K562 (cell line): ENCODE data around the gene ZFP62. TPM values are rescaled to one million over a fixed set of nuclear protein-coding genes. Genes with fewer than 3 reads are reported as not detected.

Experiments
- CEBPB ChIP-seq: fragments of 450-650 bp; IDR thresholded peaks from 2 replicates; pipeline ENCODE4 v1.6.1; 2016; ENCODE audit warnings: missing genetic modification characterization, missing compliant biosample characterization
- DDX20 ChIP-seq: fragments of 450-650 bp; IDR thresholded peaks from 2 replicates; pipeline ENCODE4 v1.6.1; 2016; ENCODE audit warnings: missing genetic modification characterization, low read depth, mild to moderate bottlenecking, missing compliant biosample characterization, moderate library complexity
- FIP1L1 ChIP-seq: fragments of 200-400 bp; formaldehyde crosslinking; IDR thresholded peaks from 2 replicates; pipeline ENCODE4 v1.6.1; 2018; ENCODE audit warnings: mild to moderate bottlenecking, low read depth, low read length; ENCODE audit not compliant: poor library complexity, severe bottlenecking
- FOXM1 ChIP-seq, 2 experiments: fragments of 450-650 bp in 1 of 2; sonication (generic) in 1 of 2; formaldehyde crosslinking in 1 of 2; IDR thresholded peaks; 2 replicates each; pipeline versions ENCODE4 v1.6.1 to v1.9.0; 2017 to 2022; ENCODE audit warnings: low read depth in 2 of 2, mild to moderate bottlenecking in 2 of 2, missing genetic modification reagents in 1 of 2, moderate library complexity in 1 of 2
- FUS ChIP-seq: fragments of 200-400 bp; formaldehyde crosslinking; optimal IDR thresholded peaks from 2 replicates; pipeline ENCODE3; 2017; ENCODE audit warnings: low read depth, low read length
- NRF1 ChIP-seq, 2 experiments: fragments of 450-650 bp; IDR thresholded peaks in 1 of 2; conservative IDR thresholded peaks in 1 of 2; 2 replicates each; pipeline ENCODE4 v1.6.1; 2014; ENCODE audit warnings: mild to moderate bottlenecking in 2 of 2
- SMARCA4 ChIP-seq: fragments of 450-650 bp; IDR thresholded peaks from 2 replicates; pipeline ENCODE4 v1.6.1; 2016
- SOX6 ChIP-seq: fragments of 450-650 bp; IDR thresholded peaks from 2 replicates; pipeline ENCODE4 v1.6.1; 2014; ENCODE audit warnings: mild to moderate bottlenecking
- SRF ChIP-seq, 2 experiments: fragments of 250-450, 450-650 bp in 1 of 2; sonication (Bioruptor Pico) in 1 of 2; sonication (generic) in 1 of 2; formaldehyde crosslinking; IDR thresholded peaks; 2 replicates each; pipeline versions ENCODE4 v1.5.0 to v1.5.1; 2020 to 2022; ENCODE audit warnings: mild to moderate bottlenecking in 1 of 2, missing genetic modification reagents in 1 of 2
- TFAP4 ChIP-seq: sonication (generic); formaldehyde crosslinking; IDR thresholded peaks from 2 replicates; pipeline ENCODE4 v1.8.0; 2022; ENCODE audit warnings: missing genetic modification reagents, mild to moderate bottlenecking, moderate library complexity, borderline replicate concordance
- ZNF224 ChIP-seq: sonication (generic); formaldehyde crosslinking; IDR thresholded peaks from 2 replicates; pipeline ENCODE4 v1.8.0; 2022; ENCODE audit warnings: mild to moderate bottlenecking, missing genetic modification reagents
- ZNF639 ChIP-seq, 2 experiments: fragments of 200-800 bp in 1 of 2; sonication (Bioruptor generic) in 1 of 2; sonication (generic) in 1 of 2; formaldehyde crosslinking in 1 of 2; IDR thresholded peaks in 1 of 2; conservative IDR thresholded peaks in 1 of 2; 2 replicates each; pipeline versions ENCODE4 v1.5.0 to v1.6.1; 2016 to 2020; ENCODE audit warnings: missing compliant biosample characterization in 1 of 2, missing genetic modification characterization in 1 of 2, missing genetic modification reagents in 1 of 2
- ZNF766 ChIP-seq: fragments of 200-800 bp; sonication (Bioruptor generic); conservative IDR thresholded peaks from 2 replicates; pipeline ENCODE4 v1.6.1; 2016; ENCODE audit warnings: missing genetic modification characterization, missing compliant biosample characterization
- polyA plus RNA-seq, 8 experiments: library from polyadenylated mRNA; depleted of rRNA in 4 of 8; stranded (reverse) in 5 of 8; unstranded in 3 of 8; fragments of >200 nt; fragmentation: Nextera tagmentation in 2 of 8; fragmentation: Illumina TruSeq in 1 of 8; extraction: Ambion mirVana in 2 of 8; extraction: Trizol in 1 of 8; gene quantifications; 2 replicates each; pipeline versions ENCODE4 v1.2.1 to v1.2.3, GENCODE V29; 2011 to 2014; ENCODE audit warnings: inconsistent platforms in 1 of 8, missing spikeins in 1 of 8
- total RNA-seq, 7 experiments: library from RNA; depleted of rRNA in 6 of 7; stranded (reverse); fragments of >200 nt in 6 of 7; fragmentation: Illumina TruSeq in 2 of 7; extraction: Trizol in 2 of 7; gene quantifications; 2 replicates each; pipeline versions ENCODE4 v1.2.1 to v1.2.3, GENCODE V29; 2011 to 2021; ENCODE audit warnings: low replicate concordance in 1 of 7
- TF ChIP-seq, protein P1 (sequence below): fragments of 450-650 bp; conservative IDR thresholded peaks from 2 replicates; pipeline ENCODE4 v1.6.1; 2016; ENCODE audit warnings: missing genetic modification characterization, low read depth, mild to moderate bottlenecking, control low read depth, missing compliant biosample characterization
- TF ChIP-seq, protein P2 (sequence below): sonication (generic); formaldehyde crosslinking; IDR thresholded peaks from 2 replicates; pipeline ENCODE4 v1.8.0; 2023; ENCODE audit warnings: missing genetic modification reagents, mild to moderate bottlenecking, borderline replicate concordance

ZFP62 gene
- total and polyA plus RNA-seq, 9 of the 15 experiments (the other 6 are each of a cell fraction or from before 2014, with no cell fraction given): 12.2 to 37.5 (median 25.0) TPM

- TF ChIP-seq TFAP4 (CRISPR knock-in tag) (peak; percentile 70; the same call in 1 of the 2 replicates), CEBPB (tag) (no peak), SOX6 (peak; percentile 16; the same call in 1 of the 2 replicates), DDX20 (tag) (no peak), FOXM1 (IDR thresholded peaks at IDR 0.05; ENCODE audit: low read depth) (no peak), FOXM1 (CRISPR knock-in tag; IDR thresholded peaks at IDR 0.05; ENCODE audit: low read depth) (no peak), ZNF639 (CRISPR knock-in tag; conservative IDR thresholded peaks at IDR 0.05 in 1 of 2, IDR thresholded peaks at IDR 0.05 in 1 of 2) (no peak), NRF1 (conservative IDR thresholded peaks at IDR 0.05 in 1 of 2, IDR thresholded peaks at IDR 0.05 in 1 of 2) (peak; percentile 37 to 54; a peak in 2 of 4 replicates), SRF (CRISPR knock-in tag; IDR thresholded peaks at IDR 0.05) (no peak), FUS (no peak), FIP1L1 (no peak), ZNF224 (CRISPR knock-in tag) (peak; percentile 67; the same call in 1 of the 2 replicates), ZNF766 (CRISPR knock-in tag) (peak; percentile 63), SMARCA4 (0 out of 2 replicates have a peak, but pooled peaks have one; percentile 29)
- TF ChIP-seq, protein P1, sequence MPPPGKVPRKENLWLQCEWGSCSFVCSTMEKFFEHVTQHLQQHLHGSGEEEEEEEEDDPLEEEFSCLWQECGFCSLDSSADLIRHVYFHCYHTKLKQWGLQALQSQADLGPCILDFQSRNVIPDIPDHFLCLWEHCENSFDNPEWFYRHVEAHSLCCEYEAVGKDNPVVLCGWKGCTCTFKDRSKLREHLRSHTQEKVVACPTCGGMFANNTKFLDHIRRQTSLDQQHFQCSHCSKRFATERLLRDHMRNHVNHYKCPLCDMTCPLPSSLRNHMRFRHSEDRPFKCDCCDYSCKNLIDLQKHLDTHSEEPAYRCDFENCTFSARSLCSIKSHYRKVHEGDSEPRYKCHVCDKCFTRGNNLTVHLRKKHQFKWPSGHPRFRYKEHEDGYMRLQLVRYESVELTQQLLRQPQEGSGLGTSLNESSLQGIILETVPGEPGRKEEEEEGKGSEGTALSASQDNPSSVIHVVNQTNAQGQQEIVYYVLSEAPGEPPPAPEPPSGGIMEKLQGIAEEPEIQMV (tag): no peak
- TF ChIP-seq, protein P2, sequence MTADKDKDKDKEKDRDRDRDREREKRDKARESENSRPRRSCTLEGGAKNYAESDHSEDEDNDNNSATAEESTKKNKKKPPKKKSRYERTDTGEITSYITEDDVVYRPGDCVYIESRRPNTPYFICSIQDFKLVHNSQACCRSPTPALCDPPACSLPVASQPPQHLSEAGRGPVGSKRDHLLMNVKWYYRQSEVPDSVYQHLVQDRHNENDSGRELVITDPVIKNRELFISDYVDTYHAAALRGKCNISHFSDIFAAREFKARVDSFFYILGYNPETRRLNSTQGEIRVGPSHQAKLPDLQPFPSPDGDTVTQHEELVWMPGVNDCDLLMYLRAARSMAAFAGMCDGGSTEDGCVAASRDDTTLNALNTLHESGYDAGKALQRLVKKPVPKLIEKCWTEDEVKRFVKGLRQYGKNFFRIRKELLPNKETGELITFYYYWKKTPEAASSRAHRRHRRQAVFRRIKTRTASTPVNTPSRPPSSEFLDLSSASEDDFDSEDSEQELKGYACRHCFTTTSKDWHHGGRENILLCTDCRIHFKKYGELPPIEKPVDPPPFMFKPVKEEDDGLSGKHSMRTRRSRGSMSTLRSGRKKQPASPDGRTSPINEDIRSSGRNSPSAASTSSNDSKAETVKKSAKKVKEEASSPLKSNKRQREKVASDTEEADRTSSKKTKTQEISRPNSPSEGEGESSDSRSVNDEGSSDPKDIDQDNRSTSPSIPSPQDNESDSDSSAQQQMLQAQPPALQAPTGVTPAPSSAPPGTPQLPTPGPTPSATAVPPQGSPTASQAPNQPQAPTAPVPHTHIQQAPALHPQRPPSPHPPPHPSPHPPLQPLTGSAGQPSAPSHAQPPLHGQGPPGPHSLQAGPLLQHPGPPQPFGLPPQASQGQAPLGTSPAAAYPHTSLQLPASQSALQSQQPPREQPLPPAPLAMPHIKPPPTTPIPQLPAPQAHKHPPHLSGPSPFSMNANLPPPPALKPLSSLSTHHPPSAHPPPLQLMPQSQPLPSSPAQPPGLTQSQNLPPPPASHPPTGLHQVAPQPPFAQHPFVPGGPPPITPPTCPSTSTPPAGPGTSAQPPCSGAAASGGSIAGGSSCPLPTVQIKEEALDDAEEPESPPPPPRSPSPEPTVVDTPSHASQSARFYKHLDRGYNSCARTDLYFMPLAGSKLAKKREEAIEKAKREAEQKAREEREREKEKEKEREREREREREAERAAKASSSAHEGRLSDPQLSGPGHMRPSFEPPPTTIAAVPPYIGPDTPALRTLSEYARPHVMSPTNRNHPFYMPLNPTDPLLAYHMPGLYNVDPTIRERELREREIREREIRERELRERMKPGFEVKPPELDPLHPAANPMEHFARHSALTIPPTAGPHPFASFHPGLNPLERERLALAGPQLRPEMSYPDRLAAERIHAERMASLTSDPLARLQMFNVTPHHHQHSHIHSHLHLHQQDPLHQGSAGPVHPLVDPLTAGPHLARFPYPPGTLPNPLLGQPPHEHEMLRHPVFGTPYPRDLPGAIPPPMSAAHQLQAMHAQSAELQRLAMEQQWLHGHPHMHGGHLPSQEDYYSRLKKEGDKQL (CRISPR knock-in tag): no peak
Measured at GRCh38 chr5:180803181-180804128, 57.6 kb downstream of the ZFP62 start (continued).
